ENCODE measurements around the gene RASGRF1.

The RASGRF1 gene

GRCh38 chr15:79122391-79122790, 31.8 kb upstream of the RASGRF1 start:
- Histone ChIP-seq H3K4me3 (replicated peaks; ENCODE audit: low read depth, low read length) (no peak overlapping the region), H3K36me3 (ENCODE audit: control insufficient read depth, insufficient read depth, low read length) (no peaks in the 10 kb centered on the region), H3K27me3 (replicated peaks; ENCODE audit: control insufficient read depth, insufficient read depth, low read length) (no peaks in the 10 kb centered on the region)
- no peak for DNase-seq (ENCODE audit: extremely low read depth, insufficient read length)
- TF ChIP-seq CTCF (IDR thresholded peaks at IDR 0.05; ENCODE audit: insufficient read depth, low read length, poor library complexity, severe bottlenecking), result no peak

- no peak for TF ChIP-seq CTCF (IDR thresholded peaks at IDR 0.05; ENCODE audit: insufficient read depth, low read length, poor library complexity, severe bottlenecking)
Measured at GRCh38 chr15:79121571-79121970, 31.0 kb upstream of the RASGRF1 start.

GRCh38 chr15:79117442-79118204, 27.0 kb upstream of the RASGRF1 start:
- H3K27me3 ChIP-seq (replicated peaks; ENCODE audit: control insufficient read depth, insufficient read depth, low read length), result no peaks in the 10 kb centered on the region
- no peak for TF ChIP-seq CTCF (IDR thresholded peaks at IDR 0.05; ENCODE audit: insufficient read depth, low read length, poor library complexity, severe bottlenecking)
- no peaks in the 10 kb centered on the region for H3K36me3 ChIP-seq (ENCODE audit: control insufficient read depth, insufficient read depth, low read length)
- H3K4me3 ChIP-seq (replicated peaks; ENCODE audit: low read depth, low read length), result no peak overlapping the region
- DNase-seq (ENCODE audit: extremely low read depth, insufficient read length), result no peak

More at GRCh38 chr15:79121571-79121970, 31.0 kb upstream of the RASGRF1 start:
- Histone ChIP-seq H3K27me3 (replicated peaks; ENCODE audit: control insufficient read depth, insufficient read depth, low read length) (no peaks in the 10 kb centered on the region), H3K36me3 (ENCODE audit: control insufficient read depth, insufficient read depth, low read length) (no peaks in the 10 kb centered on the region), H3K4me3 (replicated peaks; ENCODE audit: low read depth, low read length) (no peak overlapping the region)
- no peak for DNase-seq (ENCODE audit: extremely low read depth, insufficient read length)

GRCh38 chr15:79116771-79117170, 26.2 kb upstream of the RASGRF1 start:
- no peaks in the 10 kb centered on the region for H3K36me3 ChIP-seq (ENCODE audit: control insufficient read depth, insufficient read depth, low read length)
- no peaks in the 10 kb centered on the region; the same call in 1 of the 2 replicates for H3K27me3 ChIP-seq (replicated peaks; ENCODE audit: control insufficient read depth, insufficient read depth, low read length)
- no peak for TF ChIP-seq CTCF (IDR thresholded peaks at IDR 0.05; ENCODE audit: insufficient read depth, low read length, poor library complexity, severe bottlenecking)
- no peak for DNase-seq (ENCODE audit: extremely low read depth, insufficient read length)
- no peak overlapping the region for H3K4me3 ChIP-seq (replicated peaks; ENCODE audit: low read depth, low read length)

GRCh38 chr15:79115986-79116665, 25.5 kb upstream of the RASGRF1 start:
- no peak for DNase-seq (ENCODE audit: extremely low read depth, insufficient read length)
- no peaks in the 10 kb centered on the region; the same call in 1 of the 2 replicates for H3K27me3 ChIP-seq (replicated peaks; ENCODE audit: control insufficient read depth, insufficient read depth, low read length)
- no peak overlapping the region for H3K4me3 ChIP-seq (replicated peaks; ENCODE audit: low read depth, low read length)
- H3K36me3 ChIP-seq (ENCODE audit: control insufficient read depth, insufficient read depth, low read length), result no peaks in the 10 kb centered on the region
- no peak for TF ChIP-seq CTCF (IDR thresholded peaks at IDR 0.05; ENCODE audit: insufficient read depth, low read length, poor library complexity, severe bottlenecking)
